Smooth muscle cell (in vitro differentiated cells): ENCODE results near the gene NMT1. TPM values are rescaled to one million over a fixed set of nuclear protein-coding genes. Genes with fewer than 3 reads are reported as not detected.

Source experiments
- DNase-seq: peaks from one replicate; lab custom pipeline; 2025; ENCODE audit not compliant: unreplicated experiment; lab: John Stamatoyannopoulos, UW
- H2AFZ ChIP-seq: fragments of 200-600 bp; sonication (generic); 2 replicates; pipeline ENCODE4 v1.6.0; 2016; ENCODE audit warnings: antibody characterized with exemption, low read depth, mild to moderate bottlenecking
- H3F3A ChIP-seq: fragments of 200-600 bp; sonication (generic); 2 replicates; pipeline ENCODE4 v1.6.0; 2017; ENCODE audit warnings: antibody characterized with exemption, low read depth
- H3K27ac ChIP-seq: fragments of 200-600 bp; sonication (generic); 2 replicates; pipeline ENCODE4 v1.5.1; 2016; ENCODE audit warnings: low read depth, mild to moderate bottlenecking
- H3K27me3 ChIP-seq: fragments of 200-600 bp; sonication (generic); 2 replicates; pipeline ENCODE4 v1.6.1; 2016; ENCODE audit warnings: low read depth, mild to moderate bottlenecking
- H3K36me3 ChIP-seq: fragments of 200-600 bp; sonication (generic); 2 replicates; pipeline ENCODE4 v1.5.1; 2016; ENCODE audit warnings: low read depth
- H3K4me1 ChIP-seq: fragments of 200-600 bp; sonication (generic); 2 replicates; pipeline ENCODE4 v1.5.1; 2016; ENCODE audit warnings: low read depth
- H3K4me2 ChIP-seq: fragments of 200-600 bp; sonication (generic); 2 replicates; pipeline ENCODE4 v1.6.0; 2016; ENCODE audit warnings: mild to moderate bottlenecking
- H3K4me3 ChIP-seq: fragments of 200-600 bp; sonication (generic); 2 replicates; pipeline ENCODE4 v1.5.1; 2016; ENCODE audit warnings: mild to moderate bottlenecking
- H3K79me2 ChIP-seq: fragments of 200-600 bp; sonication (generic); 2 replicates; pipeline ENCODE4 v1.6.0; 2016; ENCODE audit warnings: low read depth, mild to moderate bottlenecking
- H3K9ac ChIP-seq: fragments of 200-600 bp; sonication (generic); 2 replicates; pipeline ENCODE4 v1.6.0; 2016; ENCODE audit warnings: low read depth
- H3K9me3 ChIP-seq: fragments of 200-600 bp; sonication (generic); replicated peaks from 2 replicates; pipeline ENCODE4 v1.5.1; 2016; ENCODE audit warnings: low read depth
- H4K20me1 ChIP-seq: fragments of 200-600 bp; sonication (generic); 2 replicates; pipeline ENCODE4 v1.6.0; 2016; ENCODE audit warnings: low read depth
- CTCF ChIP-seq: fragments of 200-600 bp; sonication (generic); IDR thresholded peaks from 2 replicates; pipeline ENCODE4 v1.5.1; 2017; ENCODE audit warnings: borderline replicate concordance, mild to moderate bottlenecking, antibody characterized with exemption; ENCODE audit not compliant: insufficient read depth, poor library complexity, severe bottlenecking
- WGBS: methylation state at CpG from one replicate; pipeline ENCODE4 v1.1.7; 2016; ENCODE audit warnings: low lambda C conversion rate; 5-methylcytosine and 5-hydroxymethylcytosine counted together
- polyA plus RNA-seq: library from polyadenylated mRNA; unstranded; fragments of >200 nt; fragmentation: Nextera tagmentation; extraction: Ambion mirVana; gene quantifications from 2 replicates; pipeline ENCODE4 v1.2.1, GENCODE V29; 2016
- total RNA-seq: library from RNA; depleted of rRNA; stranded (reverse); fragments of >200 nt; gene quantifications from 2 replicates; pipeline ENCODE4 v1.2.3, GENCODE V29; 2014

The NMT1 gene
- total and polyA plus RNA-seq, 2 experiments from 2014 or later: 87.6 to 105 TPM

DNA sequence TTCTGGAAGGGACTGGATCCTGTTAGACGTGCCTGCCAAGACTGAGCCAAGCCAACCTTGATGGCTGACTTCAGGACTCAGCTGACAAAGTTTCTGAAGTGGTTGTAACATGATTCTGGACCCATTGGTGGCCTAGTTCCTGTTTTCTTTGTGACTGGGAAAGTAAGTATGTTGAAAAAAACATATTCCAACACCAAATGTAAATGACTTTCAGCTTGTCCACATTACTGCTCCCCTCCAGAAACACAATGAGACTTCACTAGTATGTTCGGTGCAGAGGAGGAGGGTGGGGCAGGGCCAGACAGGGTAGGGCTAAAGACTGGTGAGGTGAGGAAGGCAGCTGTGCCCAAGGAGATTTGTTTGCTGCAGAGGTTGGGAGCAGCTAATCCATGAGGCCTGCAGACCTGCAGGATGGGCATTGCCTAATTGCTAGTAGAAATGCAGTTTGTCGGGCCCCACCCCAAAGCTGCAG lies 26.4 kb downstream of the NMT1 start:
- no peaks in the 10 kb centered on the region for H3K27me3 ChIP-seq
- peaks cover under 1% of the 10 kb centered on the region for H4K20me1 ChIP-seq
- WGBS: 92% methylated on average over 3 of the region's 3 CpGs
- no peak overlapping the region for H3K9ac ChIP-seq
- H3K9me3 ChIP-seq: no peaks in the 10 kb centered on the region
- no peak for DNase-seq
- H3F3A ChIP-seq: peaks cover 15% of the 10 kb centered on the region
- H3K27ac ChIP-seq: no peak overlapping the region
- no peak overlapping the region for H2AFZ ChIP-seq
- TF ChIP-seq CTCF: no peak
- no peak overlapping the region for H3K4me2 ChIP-seq
- peaks cover 20% of the 10 kb centered on the region for H3K36me3 ChIP-seq
- no peak overlapping the region for H3K4me3 ChIP-seq
- H3K4me1 ChIP-seq: no peaks in the 10 kb centered on the region
- H3K79me2 ChIP-seq: peaks cover 6% of the 10 kb centered on the region

- Histone ChIP-seq H3K9me3 (no peaks in the 10 kb centered on the region), H4K20me1 (no peaks in the 10 kb centered on the region), H3K79me2 (peaks cover 6% of the 10 kb centered on the region), H3K36me3 (peaks cover 17% of the 10 kb centered on the region), H3F3A (peaks cover 17% of the 10 kb centered on the region), H3K4me1 (no peaks in the 10 kb centered on the region), H3K9ac (no peak overlapping the region), H3K4me2 (no peak overlapping the region), H3K27me3 (no peaks in the 10 kb centered on the region), H2AFZ (no peak overlapping the region), H3K4me3 (no peak overlapping the region), H3K27ac (no peak overlapping the region)
- TF ChIP-seq CTCF: no peak
- WGBS: 98% methylated on average over 5 of the region's 5 CpGs
- no peak for DNase-seq
These were observed 26.9 kb downstream of the NMT1 start for GRCh38 chr17:45087978-45088377.

DNA sequence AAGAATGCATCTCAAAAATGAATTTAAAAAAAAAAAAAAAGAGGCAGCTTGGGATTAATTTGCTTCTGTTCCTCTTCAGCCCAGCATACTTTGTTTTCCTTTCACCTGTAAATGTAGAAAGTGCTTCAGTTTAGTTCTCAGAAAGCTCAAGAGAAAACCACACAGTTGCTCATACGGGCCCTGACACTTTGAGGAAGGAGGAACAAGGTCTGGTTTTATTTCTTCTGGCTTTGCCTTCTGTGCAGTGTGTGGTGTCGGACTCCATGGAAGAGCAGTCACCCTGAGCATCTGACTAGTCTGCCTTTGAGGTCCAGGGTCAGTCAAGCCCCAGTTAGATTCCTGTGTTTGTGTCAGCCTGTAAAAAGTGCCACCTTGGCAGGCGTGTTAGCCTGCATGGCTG lies 27.6 kb downstream of the NMT1 start:
- Histone ChIP-seq H3K79me2 (peaks cover 3% of the 10 kb centered on the region), H3K4me1 (peaks cover 6% of the 10 kb centered on the region), H3K9ac (no peak overlapping the region), H3K4me2 (no peak overlapping the region), H3K4me3 (no peak overlapping the region), H3K27me3 (no peaks in the 10 kb centered on the region), H3K9me3 (no peaks in the 10 kb centered on the region), H3F3A (peaks cover 23% of the 10 kb centered on the region), H3K36me3 (peaks cover 13% of the 10 kb centered on the region), H2AFZ (no peak overlapping the region), H4K20me1 (no peaks in the 10 kb centered on the region), H3K27ac (no peak overlapping the region)
- 88% methylated on average over 3 of the region's 3 CpGs for WGBS
- TF ChIP-seq CTCF: no peak
- no peak for DNase-seq

DNA sequence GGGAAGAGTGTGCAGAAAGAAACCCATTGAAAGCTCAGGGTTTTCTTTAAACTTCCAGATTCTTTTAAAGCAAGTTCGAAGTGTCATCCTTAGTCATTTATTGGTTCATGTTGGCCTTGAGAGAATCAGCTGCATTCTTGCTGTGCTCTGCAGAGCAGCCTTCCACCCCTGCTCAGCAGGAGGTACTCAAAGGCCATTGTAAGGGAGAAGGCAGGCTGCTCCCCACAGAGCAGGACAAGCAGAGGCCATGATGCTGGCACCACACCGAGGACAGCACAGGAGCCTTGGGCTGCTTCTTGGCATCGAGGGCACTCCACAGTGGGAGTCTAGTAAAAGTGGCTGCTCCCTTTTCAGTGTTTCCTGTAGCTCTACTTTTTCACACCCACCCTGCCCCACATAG lies 29.6 kb downstream of the NMT1 start:
- Histone ChIP-seq H3K9me3 (no peaks in the 10 kb centered on the region), H3K27me3 (no peaks in the 10 kb centered on the region), H3K4me2 (no peak overlapping the region), H3K79me2 (no peaks in the 10 kb centered on the region), H2AFZ (no peak overlapping the region), H4K20me1 (no peaks in the 10 kb centered on the region), H3F3A (peaks cover 23% of the 10 kb centered on the region), H3K9ac (no peak overlapping the region), H3K27ac (peak overlapping the region; percentile 31), H3K4me1 (peaks cover 6% of the 10 kb centered on the region), H3K4me3 (no peak overlapping the region), H3K36me3 (peaks cover 12% of the 10 kb centered on the region)
- TF ChIP-seq CTCF: no peak
- WGBS: 98% methylated on average over 3 of the region's 3 CpGs
- DNase-seq: no peak
